NCI-H2029 (cell line): ENCODE results near the gene ARRDC3.
"Not testable (repeated sequence)": the region's sequence is repeated elsewhere in the genome, so short reads cannot be mapped to it uniquely, and the experiment has no call there.

Source experiments
- DNase-seq: peaks from one replicate; lab custom pipeline; 2025; lab: John Stamatoyannopoulos, UW

The ARRDC3 gene, protein sequence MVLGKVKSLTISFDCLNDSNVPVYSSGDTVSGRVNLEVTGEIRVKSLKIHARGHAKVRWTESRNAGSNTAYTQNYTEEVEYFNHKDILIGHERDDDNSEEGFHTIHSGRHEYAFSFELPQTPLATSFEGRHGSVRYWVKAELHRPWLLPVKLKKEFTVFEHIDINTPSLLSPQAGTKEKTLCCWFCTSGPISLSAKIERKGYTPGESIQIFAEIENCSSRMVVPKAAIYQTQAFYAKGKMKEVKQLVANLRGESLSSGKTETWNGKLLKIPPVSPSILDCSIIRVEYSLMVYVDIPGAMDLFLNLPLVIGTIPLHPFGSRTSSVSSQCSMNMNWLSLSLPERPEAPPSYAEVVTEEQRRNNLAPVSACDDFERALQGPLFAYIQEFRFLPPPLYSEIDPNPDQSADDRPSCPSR

DNA sequence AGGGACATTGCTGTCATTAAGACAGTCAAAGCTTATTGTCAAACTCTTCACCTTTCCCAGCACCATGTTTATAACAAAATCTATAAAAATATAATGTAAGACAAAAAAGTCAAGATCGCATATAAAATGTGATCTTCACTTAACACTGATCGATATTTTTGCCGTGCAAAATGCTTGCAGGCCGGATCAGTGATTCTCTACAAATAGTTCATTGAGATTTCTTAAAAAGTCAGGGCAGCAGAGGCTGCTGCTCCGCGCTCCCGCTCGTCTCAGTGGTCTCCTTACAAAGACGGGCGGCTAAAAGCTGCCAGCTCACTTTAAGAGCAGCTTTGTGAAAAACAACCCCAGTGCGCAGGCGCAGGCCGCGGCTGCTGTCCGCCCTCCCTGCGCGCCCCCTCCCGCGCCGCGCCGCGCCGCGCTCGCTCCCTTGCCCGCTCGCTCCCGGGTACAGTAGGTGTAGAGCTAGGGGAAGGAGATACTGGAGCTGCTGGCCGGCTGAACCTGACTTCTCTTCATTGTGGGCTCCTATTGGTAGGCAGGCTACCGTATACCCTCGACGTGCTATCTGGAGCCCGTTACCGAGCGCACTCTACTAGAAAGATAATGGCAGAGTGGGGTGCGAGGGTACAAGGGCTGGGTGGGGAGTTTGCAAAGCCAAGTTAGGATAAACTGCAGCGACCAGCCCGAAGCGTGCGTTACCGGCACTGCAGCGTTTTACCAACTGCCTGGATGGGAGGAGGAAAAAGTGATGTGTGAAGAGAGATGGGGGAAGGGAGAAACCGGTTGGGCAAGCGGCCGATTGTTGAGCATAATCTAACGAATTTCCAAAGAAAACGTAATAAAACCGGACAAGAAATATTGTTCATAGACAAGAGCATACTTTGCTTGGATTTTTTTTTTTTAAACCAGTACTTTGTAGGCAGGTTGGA, at the start of gene ARRDC3:
Gene ARRDC3 (minus strand): TSS at position 291 of the 929 bp plus-strand sequence. CDS start 225 bp downstream, at position 66.
- DNase-seq = peak; percentile 95

DNA sequence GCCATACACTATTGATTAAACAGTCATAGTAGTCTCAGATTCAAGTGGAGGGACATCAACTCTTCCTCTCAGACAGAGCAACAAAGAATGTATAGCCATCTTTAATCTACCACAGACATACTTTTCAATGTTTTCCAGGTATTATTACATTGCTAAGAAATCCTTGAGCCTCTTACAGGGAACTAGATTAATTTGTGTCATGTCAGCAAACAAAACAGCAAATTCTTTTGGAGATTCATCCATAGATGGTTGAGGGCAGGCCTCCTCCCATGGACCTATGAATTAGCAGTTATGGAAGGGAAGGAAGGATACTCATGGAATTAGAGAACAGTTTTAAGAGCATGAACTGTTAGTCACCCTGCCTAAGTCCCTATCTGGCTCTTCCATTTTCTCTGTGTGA, 47.8 kb upstream of the ARRDC3 start:
- DNase-seq = no peak

DNA sequence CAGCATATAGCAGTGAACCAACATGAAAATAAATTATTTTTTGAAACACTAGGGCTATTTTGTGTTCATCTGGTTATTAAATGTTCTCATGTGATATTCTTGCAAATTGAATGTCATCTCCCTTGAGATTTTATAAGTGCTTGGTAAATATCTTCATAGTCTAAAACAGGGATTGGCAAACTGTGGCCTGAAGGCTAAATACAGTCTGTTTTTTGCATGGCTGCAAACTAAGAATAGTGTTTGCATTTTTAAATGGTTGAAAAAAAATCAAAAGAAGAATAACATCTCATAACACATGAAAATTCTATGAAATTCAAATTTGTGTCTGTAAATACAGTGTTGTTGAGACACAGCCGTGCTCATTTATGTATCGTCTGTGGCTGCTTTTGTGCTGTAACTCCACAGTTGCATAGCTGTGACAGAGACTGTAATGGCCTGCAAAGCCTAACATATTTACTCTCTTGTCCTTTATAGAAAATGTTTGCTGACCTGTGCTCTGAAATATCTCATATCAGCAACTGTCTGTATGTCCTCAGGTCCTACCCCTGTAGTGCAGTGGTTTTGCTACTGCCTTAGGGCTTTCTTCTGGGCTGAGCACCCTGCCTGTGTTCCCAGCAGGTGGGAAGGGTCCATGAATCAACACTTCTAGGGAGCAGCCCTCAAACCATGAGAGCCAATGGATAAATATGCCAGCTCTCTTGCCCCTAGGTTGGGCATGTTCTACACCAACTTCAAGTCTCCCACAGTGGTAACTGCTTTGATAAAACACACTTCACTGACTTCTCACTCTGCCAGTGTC, 41.7 kb upstream of the ARRDC3 start:
- DNase-seq = no peak

DNA sequence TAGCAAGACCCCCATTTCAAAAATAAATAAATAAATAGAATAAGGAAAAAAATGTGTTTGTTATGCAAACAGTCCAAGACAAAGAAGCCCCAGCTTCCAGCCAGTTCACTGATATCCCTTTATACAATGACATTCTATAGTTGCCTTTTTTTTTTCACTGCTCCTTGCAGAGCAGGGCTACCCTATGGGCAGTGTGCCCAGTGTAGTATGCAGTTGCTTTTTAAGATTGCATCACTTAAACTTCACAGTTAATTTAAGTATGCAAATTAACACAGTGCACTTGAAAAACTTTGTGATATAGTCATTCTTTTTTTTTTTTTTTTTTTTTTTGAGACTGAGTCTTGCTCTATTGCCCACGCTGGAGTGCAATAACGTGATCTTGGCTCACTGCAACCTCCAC, 40.8 kb upstream of the ARRDC3 start:
- DNase-seq = no peak

DNA sequence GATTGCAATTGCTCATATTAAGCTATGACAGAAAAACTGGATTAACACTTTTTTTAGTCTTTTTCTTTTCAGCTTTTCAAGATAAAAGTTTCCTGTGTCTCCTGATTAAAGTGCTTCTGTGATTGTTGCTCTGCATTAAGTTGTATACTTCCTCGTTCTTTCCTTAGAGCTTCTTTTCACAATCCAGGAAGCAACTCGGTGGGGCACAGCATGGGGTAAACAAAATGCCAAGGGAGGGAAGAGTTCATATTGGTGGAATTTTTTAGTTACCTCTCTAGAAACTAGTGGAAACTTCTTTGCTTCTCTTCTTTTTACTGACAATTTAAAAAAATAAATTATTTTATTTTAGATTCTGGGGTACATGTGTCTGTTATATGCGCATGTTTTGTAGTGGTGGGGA, 37.8 kb upstream of the ARRDC3 start:
- DNase-seq = no peak

DNA sequence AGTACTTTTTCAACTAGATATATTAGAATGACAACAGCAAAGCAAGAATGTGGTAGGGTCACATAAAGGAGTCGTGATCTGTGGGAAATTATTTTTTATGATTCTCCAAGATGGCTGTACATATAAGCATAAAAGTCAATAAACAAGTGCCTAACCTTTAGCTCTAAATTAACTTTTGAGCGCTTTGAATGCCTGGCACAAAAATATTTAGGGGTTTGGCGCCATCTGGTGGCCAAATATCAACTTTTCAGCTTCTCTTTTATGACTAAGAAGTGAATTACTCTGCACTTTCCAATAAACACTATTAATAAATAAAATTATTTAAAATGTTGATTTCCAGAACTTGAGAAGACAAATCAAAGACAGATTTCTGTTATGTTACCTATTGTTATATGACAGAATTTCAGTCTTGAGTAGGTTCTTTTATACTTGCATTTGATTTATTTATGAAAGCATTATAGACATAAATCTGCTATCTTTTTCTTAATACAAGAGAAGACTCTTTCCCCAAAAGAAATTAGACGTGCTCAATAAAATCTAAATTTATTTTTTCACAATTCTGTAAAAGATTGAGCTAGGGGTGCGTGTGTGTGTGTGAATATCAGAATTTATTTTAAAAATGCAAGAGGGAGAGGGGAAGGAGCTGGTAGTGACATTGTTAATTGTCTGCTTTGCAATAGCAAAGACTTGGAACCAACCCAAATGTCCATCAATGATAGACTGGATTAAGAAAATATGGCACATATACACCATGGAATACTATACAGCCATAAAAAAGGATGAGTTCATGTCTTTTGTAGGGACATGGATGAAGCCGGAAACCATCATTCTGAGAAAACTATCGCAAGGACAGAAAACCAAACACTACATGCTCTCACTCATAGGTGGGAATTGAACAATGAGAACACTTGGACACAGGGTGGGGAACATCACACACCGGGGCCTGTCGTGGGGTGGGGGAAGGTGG, 36.7 kb upstream of the ARRDC3 start:
- DNase-seq = peak; percentile 21

DNA sequence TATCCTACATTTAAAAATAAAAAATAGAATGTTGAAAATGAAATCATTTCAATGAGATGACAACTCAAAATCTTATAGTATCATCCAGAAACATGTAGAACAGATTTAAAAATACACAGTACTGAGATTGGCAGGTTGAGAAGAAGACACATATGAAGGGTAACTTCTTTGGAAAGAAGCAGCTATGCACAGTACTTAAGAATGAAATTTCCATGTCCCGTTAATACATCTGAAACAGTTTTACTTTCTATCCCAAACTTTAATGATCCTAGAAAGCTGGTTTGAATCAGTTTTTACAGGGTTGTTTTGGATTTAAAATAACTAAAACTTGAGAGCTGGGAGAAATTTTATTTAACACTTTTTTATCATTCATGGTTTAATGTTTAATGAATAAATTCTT, 36.0 kb upstream of the ARRDC3 start:
- DNase-seq = no peak

DNA sequence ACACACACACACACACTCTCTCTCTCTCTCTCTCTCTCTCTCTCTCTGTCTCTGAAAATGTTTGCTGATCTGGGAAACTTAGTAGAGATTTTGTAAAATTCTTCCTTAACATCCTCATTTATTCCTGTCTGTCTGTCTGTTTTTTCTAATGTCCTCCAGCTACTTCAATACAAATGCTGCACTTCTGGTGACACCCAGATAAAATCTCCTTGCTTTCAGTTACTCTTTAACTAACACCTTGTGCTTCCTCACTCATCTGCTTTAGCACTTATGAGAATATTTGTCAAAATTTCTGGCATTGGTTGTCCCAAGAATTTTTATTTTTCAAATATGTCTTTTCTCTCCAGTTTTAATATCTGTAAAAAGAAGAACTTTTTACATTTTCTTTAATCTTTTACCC, 35.0 kb upstream of the ARRDC3 start:
- no peak for DNase-seq

DNA sequence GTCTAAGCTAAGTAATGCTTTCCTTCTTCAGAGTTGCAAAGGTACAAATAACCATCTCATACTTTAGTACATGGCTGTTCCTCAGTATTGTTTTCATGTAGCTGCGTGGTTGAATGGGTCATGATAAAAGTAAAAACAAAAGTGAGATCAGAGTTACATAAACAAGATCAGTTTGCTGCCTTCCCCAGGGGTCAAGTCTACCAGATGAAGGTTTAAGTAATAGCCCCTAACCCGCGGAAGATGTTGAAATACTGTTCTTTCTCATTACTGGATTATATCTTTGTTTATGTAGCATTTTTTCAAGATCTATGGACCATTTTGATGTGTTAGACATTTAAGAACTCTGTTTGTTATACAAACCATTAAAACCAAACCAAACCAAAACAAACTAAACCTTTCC, 34.1 kb upstream of the ARRDC3 start:
- no peak for DNase-seq

DNA sequence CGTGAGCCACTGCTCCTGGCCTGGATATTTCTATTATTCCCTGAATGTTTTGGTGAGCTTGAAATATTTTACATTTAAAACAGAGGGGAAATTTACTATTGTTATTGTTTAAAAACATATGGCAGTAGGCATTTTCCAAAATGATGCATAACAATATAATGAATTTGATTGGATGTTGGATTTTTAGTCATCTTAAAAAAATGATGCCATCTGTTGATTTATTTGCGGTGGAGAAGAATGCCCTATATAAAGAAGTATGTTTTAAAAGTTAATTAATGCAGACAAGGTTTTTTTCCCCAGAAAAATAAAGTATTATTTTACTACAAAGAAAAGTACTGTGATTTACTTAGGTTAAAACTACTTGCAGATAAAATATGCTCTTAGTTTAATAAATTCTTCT, 33.4 kb upstream of the ARRDC3 start:
- DNase-seq = no peak

DNA sequence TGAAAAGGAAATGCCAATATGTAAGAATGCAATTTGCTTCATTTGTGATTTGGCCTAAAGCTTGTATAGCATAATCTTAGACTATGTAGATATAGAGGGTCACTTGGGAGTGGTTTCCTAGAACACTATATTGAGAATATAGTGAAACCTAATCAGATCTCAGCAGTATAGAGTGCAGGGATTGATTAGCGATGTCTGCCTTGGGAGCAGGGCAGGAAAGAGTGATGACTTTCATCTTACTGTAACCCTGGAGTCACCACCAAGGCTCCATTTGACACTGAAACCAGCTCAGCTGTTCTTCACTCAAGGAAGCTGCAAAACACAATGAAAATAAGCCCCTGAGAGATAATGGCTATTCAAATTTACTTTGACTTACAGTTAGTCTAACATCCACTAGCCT, 26.2 kb upstream of the ARRDC3 start:
- no peak for DNase-seq

DNA sequence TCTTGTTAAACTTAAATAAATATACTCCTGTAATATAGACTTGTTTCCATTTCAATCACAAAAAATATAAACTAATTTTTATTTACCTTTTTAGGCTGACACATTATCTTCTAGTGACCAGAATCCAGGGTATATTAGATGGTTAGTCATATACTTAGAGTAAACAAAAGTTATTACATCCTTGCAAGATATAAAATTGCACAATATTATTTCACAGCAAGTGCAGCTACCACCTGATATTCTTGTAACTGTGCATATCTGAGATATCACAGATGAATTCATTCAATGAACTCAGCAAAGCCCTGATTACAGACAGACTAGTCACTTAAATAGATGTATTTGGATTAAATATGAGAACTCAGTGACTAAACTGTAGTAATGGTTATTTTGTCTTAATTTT, 25.6 kb upstream of the ARRDC3 start:
- no peak for DNase-seq

DNA sequence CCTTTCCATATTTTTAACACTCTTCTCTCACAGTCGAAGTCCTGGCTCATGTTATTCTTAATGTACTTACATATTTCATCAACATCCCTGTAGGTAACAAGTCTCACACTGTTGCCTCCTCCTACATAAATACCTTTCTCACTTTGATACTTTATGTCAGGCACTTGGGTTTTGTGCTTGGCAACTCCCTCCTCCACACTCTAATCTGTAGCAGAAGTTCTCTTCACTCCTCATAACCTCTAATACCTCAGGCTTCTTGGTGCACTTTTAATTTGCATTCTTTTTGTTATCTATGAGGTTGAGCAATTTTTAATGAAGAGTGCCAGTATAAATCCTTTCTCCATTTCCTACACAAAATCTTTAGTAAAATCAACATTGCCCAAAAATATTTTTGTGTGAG, 24.1 kb upstream of the ARRDC3 start:
- DNase-seq = no peak

DNA sequence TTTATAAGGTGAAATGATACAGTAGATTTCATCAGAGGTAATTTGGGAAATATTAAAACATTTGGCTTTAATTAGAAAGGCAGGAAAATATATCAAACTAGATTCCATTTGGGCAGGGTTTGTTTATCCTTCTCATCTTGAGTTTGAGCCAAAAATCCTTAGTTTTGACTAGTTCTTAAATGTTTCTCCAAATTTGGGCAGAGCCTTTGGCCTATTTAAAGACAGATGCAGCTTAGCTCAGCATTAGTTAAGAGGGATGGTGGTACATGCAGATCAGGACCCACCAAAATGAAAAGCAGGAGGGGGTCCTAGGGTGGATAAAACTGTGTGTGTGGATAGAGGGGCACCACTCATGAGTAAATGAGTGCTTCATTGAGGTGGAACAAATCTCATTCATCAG, 20.3 kb upstream of the ARRDC3 start:
- no peak for DNase-seq

DNA sequence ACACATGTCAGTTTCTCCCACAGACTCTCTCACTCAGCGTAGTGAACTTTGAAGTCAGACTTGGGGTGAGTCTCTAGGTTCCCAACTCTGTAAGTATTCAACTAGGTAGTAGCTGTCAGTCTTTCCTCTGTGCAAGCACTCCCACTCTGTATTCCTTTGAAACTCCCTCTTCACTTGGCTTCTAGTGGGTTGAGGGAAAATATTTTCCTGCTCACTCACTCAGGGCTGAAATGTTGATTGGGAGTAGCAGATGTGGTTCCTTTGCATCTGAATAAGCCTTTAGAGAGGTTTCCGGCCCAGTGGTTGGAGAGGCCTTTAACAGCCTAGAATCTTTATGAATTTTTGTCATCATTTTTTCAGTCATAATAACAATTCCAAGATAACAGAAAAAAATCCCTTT, 18.1 kb upstream of the ARRDC3 start:
- no peak for DNase-seq

DNA sequence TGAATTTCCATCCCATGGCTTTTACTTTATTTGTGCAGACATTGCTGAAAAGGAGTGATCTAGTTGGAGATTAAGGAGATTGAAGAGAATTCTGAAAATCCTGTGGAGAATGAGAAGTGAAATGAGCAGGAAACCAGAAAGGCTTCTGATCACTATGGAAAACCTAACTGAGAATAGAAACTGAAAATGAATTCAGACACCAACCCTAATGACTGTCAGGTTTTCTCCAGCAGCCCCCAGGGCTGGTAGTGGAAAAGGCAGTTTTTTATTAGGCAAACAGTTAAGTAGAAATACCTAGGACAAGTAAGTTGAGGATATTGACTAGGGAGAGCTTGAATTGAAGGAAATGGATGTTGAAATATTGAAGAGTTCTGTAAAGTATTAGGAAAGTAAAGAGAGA, 14.7 kb upstream of the ARRDC3 start:
- no peak for DNase-seq

DNA sequence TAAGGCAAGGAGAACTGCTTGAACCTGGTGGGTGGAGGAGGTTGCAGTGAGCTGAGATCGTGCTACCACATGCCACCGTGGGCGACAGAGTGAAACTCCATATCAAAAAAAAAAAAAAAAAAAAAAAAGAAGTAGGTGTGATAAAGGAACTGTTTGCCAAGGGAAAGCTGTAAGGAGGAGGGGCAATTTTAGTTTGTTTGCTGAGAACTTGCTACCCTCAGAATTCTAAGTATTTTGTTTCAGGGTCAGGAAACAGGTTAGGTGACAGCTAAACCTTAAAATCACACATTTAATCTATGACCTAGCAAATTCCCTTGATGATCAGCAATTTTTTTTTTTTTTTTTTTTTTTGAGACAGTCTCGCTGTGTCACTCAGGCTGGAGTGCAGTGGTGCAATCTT, 7.2 kb upstream of the ARRDC3 start:
- DNase-seq = no peak

DNA sequence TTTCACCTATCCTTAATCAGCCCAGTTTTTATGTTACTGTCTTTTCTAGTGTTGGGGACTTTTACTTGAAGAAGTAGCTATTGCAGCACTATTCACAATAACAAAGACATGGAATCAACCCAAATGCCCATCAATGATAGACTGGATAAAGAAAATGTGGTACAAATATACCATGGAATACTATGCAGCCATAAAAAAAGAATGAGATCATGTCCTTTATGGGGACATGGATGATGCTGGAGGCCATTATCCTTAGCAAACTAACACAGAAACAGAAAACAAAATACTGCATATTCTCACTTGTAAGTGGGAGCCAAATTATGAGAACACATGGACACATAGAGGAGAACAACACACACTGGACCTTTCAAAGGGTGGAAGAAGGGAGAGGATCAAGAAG, 6.4 kb upstream of the ARRDC3 start:
- DNase-seq = not testable (repeated sequence)

DNA sequence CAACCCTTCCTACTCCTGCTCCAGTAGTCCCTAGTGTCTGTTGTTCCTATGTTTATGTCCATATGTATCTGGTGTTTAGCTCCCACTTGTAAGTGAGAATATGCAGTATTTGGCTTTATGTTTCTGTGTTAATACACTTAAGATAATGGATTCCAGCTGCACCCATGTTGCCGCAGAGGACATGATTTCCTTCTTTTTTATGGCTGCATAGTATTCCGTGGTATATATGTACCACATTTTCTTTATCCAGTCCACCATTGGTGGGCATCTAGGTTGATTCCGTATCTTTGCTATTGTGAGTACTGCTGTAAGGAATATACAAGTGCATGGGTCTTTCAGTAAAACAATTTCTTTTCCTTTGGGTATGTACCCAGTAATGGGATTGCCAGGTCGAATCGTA, 5.2 kb upstream of the ARRDC3 start:
- no peak for DNase-seq

DNA sequence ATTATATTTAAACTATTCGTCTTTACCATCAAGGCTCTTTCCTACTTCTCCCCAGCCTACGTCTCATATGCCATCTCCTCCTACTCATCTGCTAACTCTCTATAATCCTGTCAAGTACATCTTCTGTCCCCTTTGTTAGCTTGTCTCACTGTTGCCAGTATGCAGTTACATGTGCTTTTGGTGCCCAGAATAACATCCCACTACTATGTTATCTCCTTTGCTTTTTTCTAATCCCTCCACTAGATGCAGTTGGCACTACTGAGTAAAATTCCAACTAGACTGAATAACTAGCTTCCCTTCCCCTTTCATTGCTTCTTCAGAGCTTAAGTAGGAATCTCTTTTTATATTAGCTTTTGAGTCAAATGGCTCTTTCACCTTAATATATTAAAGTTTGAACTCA, 3.0 kb upstream of the ARRDC3 start:
- no peak for DNase-seq

DNA sequence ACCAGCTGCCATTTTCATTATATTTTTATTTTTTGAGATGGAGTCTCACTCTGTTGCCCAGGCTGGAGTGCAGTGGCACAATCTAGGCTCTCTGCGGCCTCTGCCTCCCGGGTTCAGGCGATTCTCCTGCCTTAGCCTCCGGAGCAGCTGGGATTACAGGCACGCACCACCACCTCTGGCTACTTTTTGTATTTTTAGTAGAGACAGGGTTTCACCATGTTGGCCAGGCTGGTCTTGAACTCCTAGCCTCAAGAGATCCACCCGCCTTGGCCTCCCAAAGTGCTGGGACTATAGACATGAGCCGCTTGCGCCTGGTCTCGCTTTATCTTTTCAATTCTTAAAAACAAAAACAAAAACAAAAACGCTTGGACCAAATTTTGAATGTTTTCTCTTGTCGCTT, 2.5 kb upstream of the ARRDC3 start:
- DNase-seq = not testable (repeated sequence)
